Prostate gland (tissue), 2 donors: ENCODE results near the gene TTC38. TPM values are rescaled to one million over a fixed set of nuclear protein-coding genes. Genes with fewer than 3 reads are reported as not detected.

Experiments
- DNase-seq: peaks from one replicate; pipeline ENCODE4 v3.0.0-alpha.2; 2019; ENCODE audit warnings: low spot score
- H3K27ac ChIP-seq, 2 donors: fragments of 200-600 bp; sonication (generic); 2 replicates each; pipeline ENCODE4 v1.5.1; 2017 to 2019
- H3K27me3 ChIP-seq: fragments of 200-600 bp; sonication (generic); replicated peaks from 2 replicates; pipeline ENCODE4 v1.5.1; 2019; ENCODE audit not compliant: insufficient read depth
- H3K36me3 ChIP-seq, 2 donors: fragments of 200-600 bp; sonication (generic); 1 replicate in 1 of 2; 2 replicates in 1 of 2; pipeline versions ENCODE4 v1.5.1 to v1.8.1; 2017 to 2019
- H3K4me1 ChIP-seq: fragments of 200-600 bp; sonication (generic); replicated peaks from 2 replicates; pipeline ENCODE4 v1.5.1; 2019
- H3K4me3 ChIP-seq, 2 donors: fragments of 200-600 bp; sonication (generic); 2 replicates each; pipeline ENCODE4 v1.5.1; 2017 to 2019
- H3K9me3 ChIP-seq: fragments of 200-600 bp; sonication (generic); 2 replicates; pipeline ENCODE4 v1.5.1; 2017
- CTCF ChIP-seq, 4 experiments: fragments of 200-600 bp in 2 of 4; fragments of 450-650 bp in 2 of 4; sonication (generic) in 2 of 4; IDR thresholded peaks; 1 replicate in 3 of 4; 2 replicates in 1 of 4; pipeline ENCODE4 v1.5.1; 2016 to 2019; ENCODE audit warnings: antibody characterized with exemption in 4 of 4, mild to moderate bottlenecking in 2 of 4, moderate library complexity in 2 of 4
- POLR2A ChIP-seq: fragments of 450-650 bp; IDR thresholded peaks from one replicate; pipeline ENCODE4 v1.6.1; 2016; ENCODE audit warnings: antibody characterized with exemption, mild to moderate bottlenecking
- POLR2AphosphoS5 ChIP-seq: sonication (generic); formaldehyde crosslinking; IDR thresholded peaks from one replicate; pipeline ENCODE4 v1.6.1; 2017; ENCODE audit warnings: antibody characterized with exemption
- WGBS: methylation state at CpG from one replicate; pipeline ENCODE4 v1.1.5; 2018; 5-methylcytosine and 5-hydroxymethylcytosine counted together
- intact Hi-C: fragments of 100-400 bp; cut with DNase I; formaldehyde crosslinking; loops from one replicate; pipeline ENCODE4 v1.14.2; 2022
- total RNA-seq, 2 donors: library from RNA; depleted of rRNA; stranded (reverse); fragments of >200 nt; gene quantifications; one replicate each; pipeline ENCODE4 v1.1.0, GENCODE V29; 2016

TTC38 gene
- total RNA-seq, 2 donors from 2014 or later: 47.6 to 115 TPM

- intact Hi-C loops: no loop called here
Observed at GRCh38 chr22:46256358-46256958, 11.3 kb upstream of the TTC38 start.

GRCh38 chr22:46259374-46259773, 8.4 kb upstream of the TTC38 start:
- Histone ChIP-seq H3K4me3 (no peak overlapping the region), H3K4me1 (no peaks in the 10 kb centered on the region), H3K36me3 (no peaks in the 10 kb centered on the region), H3K27me3 (no peaks in the 10 kb centered on the region), H3K9me3 (no peaks in the 10 kb centered on the region), H3K27ac (no peak overlapping the region)
- 74% methylated on average over 12 of the region's 12 CpGs for WGBS
- intact Hi-C loops: no loop called here
- DNase-seq: no peak
- TF ChIP-seq POLR2AphosphoS5 (no peak), POLR2A (no peak), CTCF (IDR thresholded peaks at IDR 0.05) (no peak)

More at GRCh38 chr22:46256358-46256958, 11.3 kb upstream of the TTC38 start:
- no peak overlapping the region for H3K27ac ChIP-seq
- no peak overlapping the region for H3K4me3 ChIP-seq
- TF ChIP-seq POLR2AphosphoS5: no peak
- TF ChIP-seq POLR2A: no peak
- TF ChIP-seq CTCF (IDR thresholded peaks at IDR 0.05): no peak
- DNase-seq: no peak
- no peaks in the 10 kb centered on the region for H3K4me1 ChIP-seq
- 95% methylated on average over 8 of the region's 8 CpGs for WGBS
- H3K36me3 ChIP-seq: no peaks in the 10 kb centered on the region
- no peaks in the 10 kb centered on the region for H3K9me3 ChIP-seq
- H3K27me3 ChIP-seq: no peaks in the 10 kb centered on the region

GRCh38 chr22:46260038-46260437, 7.8 kb upstream of the TTC38 start:
- no peak for TF ChIP-seq POLR2AphosphoS5
- no peak for TF ChIP-seq CTCF (IDR thresholded peaks at IDR 0.05)
- TF ChIP-seq POLR2A: no peak
- H3K9me3 ChIP-seq: no peaks in the 10 kb centered on the region
- no peak overlapping the region for H3K27ac ChIP-seq
- no peak for DNase-seq
- no peaks in the 10 kb centered on the region for H3K4me1 ChIP-seq
- WGBS: 82% methylated on average over 6 of the region's 6 CpGs
- H3K4me3 ChIP-seq: no peak overlapping the region
- H3K36me3 ChIP-seq: no peaks in the 10 kb centered on the region
- H3K27me3 ChIP-seq: no peaks in the 10 kb centered on the region
- intact Hi-C loops: no loop called here

- no peak overlapping the region for H3K27ac ChIP-seq
- intact Hi-C loops: no loop called here
- H3K9me3 ChIP-seq: no peaks in the 10 kb centered on the region
Observed at GRCh38 chr22:46262449-46263215, 5.2 kb upstream of the TTC38 start.

More at GRCh38 chr22:46262449-46263215, 5.2 kb upstream of the TTC38 start:
- Histone ChIP-seq H3K4me1 (no peaks in the 10 kb centered on the region), H3K4me3 (peak overlapping the region; percentile 19 to 37), H3K27me3 (no peaks in the 10 kb centered on the region), H3K36me3 (no peaks in the 10 kb centered on the region)
- TF ChIP-seq CTCF (IDR thresholded peaks at IDR 0.05): peak in 2 of 4 experiments; percentile 35 to 36
- TF ChIP-seq POLR2AphosphoS5: no peak
- TF ChIP-seq POLR2A: no peak
- WGBS: 17% methylated on average over 63 of the region's 109 CpGs
- no peak for DNase-seq
